ENCODE results near the gene MAK.
"Not testable (repeated sequence)": the region's sequence is repeated elsewhere in the genome, so short reads cannot be mapped to it uniquely, and the experiment has no call there.

Gene MAK

GRCh38 chr6:10771371-10771894 is 66.9 kb downstream of the MAK start:
- DNase-seq = no peak

GRCh38 chr6:10769419-10769818 is 68.9 kb downstream of the MAK start:
- DNase-seq = no peak

GRCh38 chr6:10763006-10763405 is 75.3 kb downstream of the MAK start:
- no peak for DNase-seq

- DNase-seq = no peak
Measured at GRCh38 chr6:10759884-10760329, 78.4 kb downstream of the MAK start.

GRCh38 chr6:10759312-10759839 is 79.0 kb downstream of the MAK start:
- DNase-seq = no peak

- DNase-seq = no peak
Measured at GRCh38 chr6:10756085-10756484, 82.3 kb downstream of the MAK start.

GRCh38 chr6:10751757-10752156 is 86.6 kb downstream of the MAK start:
- not testable (repeated sequence) for DNase-seq

- not testable (repeated sequence) for DNase-seq
Measured at GRCh38 chr6:10750568-10750967, 87.8 kb downstream of the MAK start.

- no peak for DNase-seq
Measured at GRCh38 chr6:10749734-10750133, 88.6 kb downstream of the MAK start.

GRCh38 chr6:10747251-10747972 is 90.9 kb downstream of the MAK start, which contains the start of gene TMEM14B:
TSS of gene TMEM14B (plus strand) at chr6:10747805. CDS start at chr6:10749246, 1,441 bp downstream.
- peak; percentile 95 for DNase-seq

- no peak for DNase-seq
Measured at GRCh38 chr6:10746915-10747250, 91.5 kb downstream of the MAK start.

GRCh38 chr6:10745116-10745515 is 93.2 kb downstream of the MAK start:
- no peak for DNase-seq

GRCh38 chr6:10743515-10743914 is 94.8 kb downstream of the MAK start:
- no peak for DNase-seq

- DNase-seq = no peak
Measured at GRCh38 chr6:10742251-10742650, 96.1 kb downstream of the MAK start.

GRCh38 chr6:10741643-10742042 is 96.7 kb downstream of the MAK start:
- DNase-seq = not testable (repeated sequence)

GRCh38 chr6:10740061-10740460 is 98.3 kb downstream of the MAK start:
- DNase-seq = no peak

- no peak for DNase-seq
Measured at GRCh38 chr6:10736731-10737130, 101.6 kb downstream of the MAK start.

GRCh38 chr6:10733863-10734262 is 104.5 kb downstream of the MAK start:
- DNase-seq = no peak

GRCh38 chr6:10733151-10733715 is 105.1 kb downstream of the MAK start:
- DNase-seq = no peak

GRCh38 chr6:10730254-10730653 is 108.1 kb downstream of the MAK start:
- DNase-seq = no peak

- DNase-seq = no peak
Measured at GRCh38 chr6:10725716-10726115, 112.6 kb downstream of the MAK start.

- no peak for DNase-seq
Measured at GRCh38 chr6:10725044-10725443, 113.3 kb downstream of the MAK start.

GRCh38 chr6:10723567-10723881 is 114.8 kb downstream of the MAK start:
- no peak for DNase-seq

- DNase-seq = peak; percentile 80
Measured at GRCh38 chr6:10722820-10723566, 115.3 kb downstream of the MAK start, which contains the start of gene TMEM14C. TSS of gene TMEM14C (plus strand) at chr6:10723070. CDS start at chr6:10724614, 1,544 bp downstream.

Data from NCI-H187 treated with DMSO at 0.1 percent for 48 hours (cell line).